Raji (cell line): ENCODE data around the gene TRMT1.

Source experiments
- POLR2A ChIP-seq: IDR thresholded peaks from 2 replicates; pipeline ENCODE4 v1.6.1; 2011; ENCODE audit warnings: low read depth, low read length, control low read depth; ENCODE audit not compliant: insufficient read depth

TRMT1 gene

DNA sequence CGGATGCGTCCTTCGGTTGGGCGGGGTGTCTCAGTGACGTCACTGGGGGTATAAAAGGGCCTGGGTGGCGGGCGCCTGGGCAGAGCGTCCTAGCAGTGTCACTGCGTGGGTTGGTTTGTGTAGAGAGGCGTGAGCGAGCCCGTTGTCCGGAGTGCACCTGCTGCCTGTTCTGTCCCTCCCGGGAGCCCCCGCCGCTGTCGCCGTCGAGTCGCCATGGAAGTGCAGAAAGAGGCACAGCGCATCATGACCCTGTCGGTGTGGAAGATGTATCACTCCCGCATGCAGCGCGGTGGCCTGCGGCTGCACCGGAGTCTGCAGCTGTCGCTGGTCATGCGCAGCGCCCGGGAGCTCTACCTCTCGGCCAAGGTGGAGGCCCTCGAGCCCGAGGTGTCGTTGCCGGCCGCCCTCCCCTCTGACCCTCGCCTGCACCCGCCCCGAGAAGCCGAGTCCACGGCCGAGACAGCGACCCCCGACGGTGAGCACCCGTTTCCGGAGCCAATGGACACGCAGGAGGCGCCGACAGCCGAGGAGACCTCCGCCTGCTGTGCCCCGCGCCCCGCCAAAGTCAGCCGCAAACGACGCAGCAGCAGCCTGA lies 36.5 kb upstream of the TRMT1 start:
- TF ChIP-seq POLR2A = peak; percentile 100

DNA sequence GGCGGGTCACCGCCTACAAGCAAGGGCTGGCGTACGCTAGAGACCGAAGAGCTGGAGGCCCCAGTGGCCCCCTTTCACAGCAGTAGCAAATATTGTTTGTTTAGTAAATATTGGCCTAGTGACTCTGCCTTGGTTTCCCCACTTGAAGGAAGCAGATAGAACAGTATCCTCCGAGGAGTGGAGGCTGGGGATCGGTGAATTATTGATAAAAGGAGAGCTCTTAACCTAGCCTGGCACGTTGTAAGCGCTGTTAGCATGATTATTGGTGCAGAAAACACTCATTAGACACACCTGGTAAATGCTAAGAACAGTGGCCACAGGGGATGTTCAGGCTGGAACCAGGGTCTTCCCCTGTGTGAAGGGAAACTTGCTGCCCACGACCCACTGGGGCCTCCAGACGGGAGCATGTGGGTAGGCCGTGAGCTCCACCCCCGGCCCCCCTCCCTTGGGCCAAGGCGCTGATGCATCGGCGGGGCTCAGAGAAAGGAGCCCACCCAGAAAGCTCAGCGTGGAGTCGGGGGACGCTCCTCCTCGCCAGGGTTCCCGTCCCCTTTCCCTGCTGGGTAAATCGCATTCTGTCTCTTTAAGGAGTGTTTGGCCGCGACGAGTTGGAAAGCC lies 35.9 kb upstream of the TRMT1 start:
- no peak for TF ChIP-seq POLR2A

DNA sequence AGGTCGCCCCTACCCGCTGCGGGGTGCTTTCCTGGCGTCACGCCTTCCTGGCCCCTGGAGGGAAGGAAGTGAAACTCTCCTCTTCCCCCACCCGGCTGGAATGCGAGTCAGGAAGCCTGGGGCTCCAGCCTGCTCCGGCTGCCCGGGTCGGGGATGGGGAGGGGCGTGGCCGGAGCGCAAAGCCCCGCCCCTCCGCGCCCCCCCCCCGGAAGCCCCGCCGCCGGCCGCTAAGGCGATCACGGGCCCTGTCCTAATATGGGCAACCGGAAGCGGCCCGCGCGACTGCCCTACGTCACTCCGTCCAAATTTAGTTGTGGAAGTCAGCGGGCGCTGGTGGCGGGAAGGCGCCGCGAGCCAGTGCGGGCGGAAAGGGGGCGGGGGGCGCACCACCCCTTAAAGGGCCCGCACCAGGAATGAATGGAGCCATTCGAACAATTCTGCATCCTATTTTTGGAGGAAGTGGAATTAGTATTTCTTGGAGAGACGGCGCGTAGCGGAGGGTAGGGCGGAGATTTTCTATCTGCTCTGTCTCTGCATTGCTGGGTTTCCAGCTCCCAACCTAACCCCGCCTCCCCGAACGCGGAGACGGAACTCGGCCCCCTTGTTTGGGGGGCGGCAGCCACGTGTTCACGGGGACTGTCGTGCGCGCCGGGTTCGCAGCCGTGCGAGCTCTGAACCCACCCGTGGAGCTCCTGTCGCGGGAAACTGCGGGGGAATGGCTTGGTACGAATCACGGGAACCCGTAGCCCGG lies 35.2 kb upstream of the TRMT1 start:
- peak; percentile 66 for TF ChIP-seq POLR2A

- no peak for TF ChIP-seq POLR2A
Measured at GRCh38 chr19:13150931-13151604, 34.5 kb upstream of the TRMT1 start.

- TF ChIP-seq POLR2A = peak; percentile 72
Measured at GRCh38 chr19:13150187-13150930, 33.8 kb upstream of the TRMT1 start, which contains the start of the genes IER2 and STX10. IER2 (plus strand) TSS chr19:13150411; CDS start chr19:13153187, 2,776 bp downstream. STX10 (minus strand) TSS chr19:13150375; CDS start chr19:13150173, 202 bp downstream.

DNA sequence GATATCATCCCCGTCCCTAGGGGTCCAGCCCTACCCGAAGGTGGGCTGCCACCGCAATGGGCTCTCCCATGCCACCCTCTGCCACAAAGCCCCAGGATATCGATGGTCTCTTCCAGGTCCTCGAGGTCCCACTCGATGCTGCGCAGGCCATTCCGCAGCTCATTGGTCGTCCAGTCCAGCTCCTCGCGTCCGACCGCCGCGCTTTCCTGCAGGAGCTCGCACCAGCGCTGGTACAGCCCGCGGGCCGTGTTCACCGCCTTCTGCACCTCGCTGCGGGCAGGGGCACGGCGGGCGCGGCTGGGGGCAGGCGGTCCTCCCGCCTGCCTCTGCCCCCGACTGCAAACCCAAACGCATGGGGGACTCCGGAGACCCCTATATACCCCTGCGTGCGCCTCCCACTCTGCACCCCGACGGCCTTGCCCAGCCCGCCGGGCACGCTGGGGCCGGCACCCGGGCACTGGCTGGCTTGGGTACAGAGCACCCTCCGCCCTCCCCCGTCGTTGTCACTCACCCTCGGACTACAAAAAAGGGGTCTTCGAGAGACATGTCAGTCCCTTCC lies 33.2 kb upstream of the TRMT1 start:
- TF ChIP-seq POLR2A = no peak

GRCh38 chr19:13146763-13147563 lies 30.4 kb upstream of the TRMT1 start:
- TF ChIP-seq POLR2A = no peak

DNA sequence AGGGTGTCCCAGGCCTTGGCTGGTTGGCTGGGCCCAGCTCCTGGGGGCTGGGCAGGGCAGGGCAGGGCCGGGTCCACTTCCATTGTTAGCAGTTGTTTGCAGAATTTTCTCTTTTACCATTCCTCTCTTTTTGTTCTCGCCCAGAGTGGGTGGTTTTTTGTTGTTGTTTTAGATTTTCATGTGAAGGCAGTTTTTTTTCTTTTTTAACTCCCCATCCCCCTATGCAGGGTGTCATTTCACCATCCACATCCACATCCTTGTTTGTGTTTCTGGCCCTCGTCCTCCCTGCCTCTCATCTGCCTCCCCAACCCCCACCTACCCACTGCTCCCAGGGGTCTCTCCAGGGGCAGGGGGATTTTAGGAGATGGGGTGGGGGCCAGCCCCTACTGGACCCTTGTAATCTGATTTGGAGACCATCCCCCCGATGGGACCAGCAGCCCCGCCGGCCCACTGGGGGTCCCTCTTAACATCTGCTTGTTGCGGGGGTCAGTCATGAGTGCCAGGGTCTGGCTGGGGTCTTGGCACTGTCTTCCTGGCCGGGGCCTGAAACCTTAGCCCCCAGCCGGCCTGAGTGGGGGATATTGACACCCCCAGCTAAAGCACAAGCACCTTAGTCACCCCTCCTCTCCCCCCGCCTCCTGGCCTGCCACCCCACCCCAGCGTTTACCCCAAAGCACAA lies 23.2 kb upstream of the TRMT1 start:
- TF ChIP-seq POLR2A = no peak

DNA sequence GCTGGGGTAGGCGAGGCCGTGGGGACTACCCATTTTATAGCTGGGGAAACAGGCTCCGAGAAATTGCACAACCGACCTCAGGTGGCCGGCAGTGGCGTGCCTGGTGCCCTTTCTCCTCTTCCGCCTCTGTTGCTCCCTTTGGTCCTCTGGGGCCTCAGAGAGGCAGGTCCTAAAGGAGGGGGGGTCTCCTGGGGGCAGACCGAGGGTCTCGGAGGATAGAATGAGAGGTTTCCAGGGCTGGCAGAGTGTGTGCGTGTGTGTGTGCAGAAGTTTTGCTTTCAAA lies 22.3 kb upstream of the TRMT1 start:
- no peak for TF ChIP-seq POLR2A

- TF ChIP-seq POLR2A = no peak
Measured at GRCh38 chr19:13138171-13138915, 21.8 kb upstream of the TRMT1 start.

- no peak for TF ChIP-seq POLR2A
Measured at GRCh38 chr19:13137290-13137794, 20.8 kb upstream of the TRMT1 start.
